ENCODE measurements around the gene OTOF.

DNA sequence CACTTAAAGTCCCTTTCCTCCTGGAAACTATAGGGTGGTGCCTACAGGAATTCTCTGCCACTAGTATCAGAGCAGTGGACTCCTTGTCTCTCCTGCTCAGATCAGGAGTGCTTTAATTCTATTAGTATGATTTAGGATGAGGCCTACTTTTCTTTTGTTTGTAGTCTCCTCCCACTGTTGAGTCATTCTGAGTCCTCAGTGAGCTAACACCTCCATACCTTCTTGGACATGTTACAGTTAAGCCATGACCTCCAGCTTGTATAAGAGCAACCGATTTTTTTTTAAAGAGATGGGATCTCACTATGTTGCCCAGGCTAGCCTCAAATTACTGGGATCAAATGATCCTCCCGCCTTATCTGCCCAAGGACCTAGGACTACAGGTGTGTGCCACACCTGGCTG is 48.7 kb upstream of the OTOF start:
- TF ChIP-seq, protein P1, sequence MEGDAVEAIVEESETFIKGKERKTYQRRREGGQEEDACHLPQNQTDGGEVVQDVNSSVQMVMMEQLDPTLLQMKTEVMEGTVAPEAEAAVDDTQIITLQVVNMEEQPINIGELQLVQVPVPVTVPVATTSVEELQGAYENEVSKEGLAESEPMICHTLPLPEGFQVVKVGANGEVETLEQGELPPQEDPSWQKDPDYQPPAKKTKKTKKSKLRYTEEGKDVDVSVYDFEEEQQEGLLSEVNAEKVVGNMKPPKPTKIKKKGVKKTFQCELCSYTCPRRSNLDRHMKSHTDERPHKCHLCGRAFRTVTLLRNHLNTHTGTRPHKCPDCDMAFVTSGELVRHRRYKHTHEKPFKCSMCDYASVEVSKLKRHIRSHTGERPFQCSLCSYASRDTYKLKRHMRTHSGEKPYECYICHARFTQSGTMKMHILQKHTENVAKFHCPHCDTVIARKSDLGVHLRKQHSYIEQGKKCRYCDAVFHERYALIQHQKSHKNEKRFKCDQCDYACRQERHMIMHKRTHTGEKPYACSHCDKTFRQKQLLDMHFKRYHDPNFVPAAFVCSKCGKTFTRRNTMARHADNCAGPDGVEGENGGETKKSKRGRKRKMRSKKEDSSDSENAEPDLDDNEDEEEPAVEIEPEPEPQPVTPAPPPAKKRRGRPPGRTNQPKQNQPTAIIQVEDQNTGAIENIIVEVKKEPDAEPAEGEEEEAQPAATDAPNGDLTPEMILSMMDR (conservative IDR thresholded peaks at IDR 0.05; ENCODE audit: low read length) = no peak
- TF ChIP-seq EZH2phosphoT487 (IDR thresholded peaks at IDR 0.05; ENCODE audit: borderline replicate concordance) = no peak
